H4 (cell line): ENCODE data around the gene CLIP2. TPM values are rescaled to one million over a fixed set of nuclear protein-coding genes. Genes with fewer than 3 reads are reported as not detected.
"Not testable (repeated sequence)": the region's sequence is repeated elsewhere in the genome, so short reads cannot be mapped to it uniquely, and the experiment has no call there.

Experiments used
- DNase-seq: peaks from one replicate; pipeline ENCODE4 v3.0.0-alpha.2; 2015; ENCODE audit warnings: low spot score
- total RNA-seq: library from RNA; depleted of rRNA; stranded (reverse); fragments of >200 nt; shearing (Covaris generic); gene quantifications from 2 replicates; pipeline ENCODE4 v1.2.3, GENCODE V29; 2014

Gene CLIP2
- total RNA-seq, 1 experiment from 2014 or later = 10.6 TPM

DNA sequence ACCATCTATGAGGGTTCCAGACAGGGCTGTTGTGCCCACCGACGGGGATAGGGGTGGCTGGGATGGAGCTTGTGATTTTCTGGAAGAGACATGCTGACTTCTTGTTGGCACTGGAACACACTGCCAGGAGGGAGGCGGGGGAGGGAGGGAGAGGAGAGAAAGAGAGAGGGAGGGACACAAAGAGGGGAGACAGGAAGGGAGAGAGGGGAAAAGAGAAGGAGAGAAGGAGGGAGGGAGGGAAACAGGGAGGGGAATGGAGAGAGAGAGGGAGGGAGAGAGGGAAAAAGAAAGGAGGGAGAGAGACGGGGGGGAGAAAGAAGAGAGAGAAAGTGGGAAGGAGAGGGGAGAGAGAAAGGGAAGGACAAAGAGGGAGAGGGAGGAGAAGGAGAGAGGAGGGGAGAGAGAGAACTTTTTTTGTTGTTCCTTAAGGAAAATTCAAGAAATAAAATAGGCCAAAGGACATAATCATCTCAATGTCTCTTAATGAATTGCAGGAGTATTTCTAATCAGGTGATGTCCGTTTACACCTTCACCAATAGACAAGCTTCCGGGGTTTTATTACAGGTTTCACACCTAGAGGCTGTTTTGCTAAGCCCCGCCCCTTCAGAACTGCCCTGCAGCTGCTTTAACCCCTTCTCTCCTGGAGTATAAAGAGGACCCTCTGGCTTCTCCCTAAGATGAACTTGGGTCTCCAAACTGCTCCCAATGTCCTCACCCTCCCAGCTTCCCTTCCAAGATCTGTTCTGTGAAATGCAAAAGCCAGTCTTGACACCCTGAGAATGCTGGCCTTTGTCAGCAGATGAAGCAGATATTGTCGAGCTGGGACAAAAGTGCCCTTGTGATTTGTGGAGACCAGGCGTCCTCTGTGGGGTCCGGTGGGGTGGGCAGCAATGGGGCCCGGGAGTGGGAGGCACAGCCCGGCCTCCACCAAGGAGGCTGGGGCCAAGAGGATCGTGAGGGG, 82.5 kb downstream of the CLIP2 start:
- no peak for DNase-seq

DNA sequence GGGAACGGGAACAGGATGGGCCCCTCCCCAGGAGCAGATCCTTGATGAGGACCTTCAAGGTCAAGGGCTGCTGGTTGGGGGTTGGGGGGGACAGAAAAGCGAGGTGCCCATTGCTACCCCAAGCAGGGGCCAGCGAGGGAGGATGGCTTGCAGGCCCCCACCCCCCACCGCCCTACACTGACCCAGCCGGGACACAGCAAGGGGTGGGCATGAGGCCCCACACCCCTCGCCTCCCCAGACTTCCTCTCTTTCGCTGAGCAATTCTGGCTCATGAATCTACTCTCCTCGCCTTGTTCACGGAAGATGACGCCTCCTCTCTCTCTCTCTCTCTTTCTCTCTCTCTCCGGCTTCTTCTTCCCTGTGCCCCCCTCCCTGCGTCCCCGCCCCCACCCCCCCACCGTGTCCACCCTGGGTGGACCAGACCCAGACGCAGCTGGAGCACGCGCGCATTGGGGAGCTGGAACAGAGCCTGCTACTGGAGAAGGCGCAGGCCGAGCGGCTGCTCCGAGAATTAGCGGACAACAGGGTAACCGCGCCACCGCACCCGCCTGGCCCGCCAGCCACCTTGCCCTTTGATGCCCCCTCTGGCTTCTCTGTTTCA, 83.4 kb downstream of the CLIP2 start:
- DNase-seq = no peak

DNA sequence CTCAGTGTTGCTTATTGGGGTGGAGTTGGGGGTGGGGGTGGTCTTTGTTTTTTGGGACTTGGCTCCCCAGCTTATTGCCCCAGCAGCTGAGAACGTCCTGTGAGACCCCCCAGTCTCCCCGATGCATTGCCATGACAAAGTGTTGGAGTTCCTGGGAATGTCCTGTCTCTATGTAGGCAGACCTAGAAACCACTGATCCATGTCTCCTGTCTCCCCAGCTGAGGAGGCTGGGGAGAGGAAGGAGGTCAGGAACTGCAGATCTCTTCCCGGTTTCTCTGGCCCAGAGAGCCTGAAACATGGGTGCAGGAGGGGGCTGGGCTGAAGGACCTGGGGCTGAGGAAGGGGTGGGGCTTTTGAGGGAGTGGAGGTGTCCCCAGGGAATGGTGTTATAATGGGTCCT, 84.3 kb downstream of the CLIP2 start:
- DNase-seq = no peak

DNA sequence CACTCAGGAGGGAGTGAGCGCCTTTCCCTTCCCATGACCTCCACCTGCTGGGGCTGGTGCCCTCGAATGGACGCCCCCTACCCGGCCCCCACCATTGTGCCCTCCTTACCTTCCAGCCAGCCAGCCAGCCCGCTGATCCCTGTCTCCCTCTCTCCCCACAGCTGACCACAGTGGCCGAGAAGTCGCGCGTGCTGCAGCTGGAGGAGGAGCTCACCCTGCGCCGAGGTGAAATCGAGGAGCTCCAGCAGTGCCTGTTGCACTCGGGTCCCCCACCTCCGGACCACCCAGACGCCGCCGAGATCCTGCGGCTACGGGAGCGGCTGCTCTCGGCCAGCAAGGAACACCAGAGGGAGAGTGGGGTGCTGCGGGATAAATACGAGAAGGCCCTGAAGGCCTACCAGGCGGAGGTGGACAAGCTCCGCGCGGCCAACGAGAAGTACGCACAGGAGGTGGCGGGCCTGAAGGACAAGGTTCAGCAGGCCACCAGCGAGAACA, 86.6 kb downstream of the CLIP2 start:
- DNase-seq = no peak

DNA sequence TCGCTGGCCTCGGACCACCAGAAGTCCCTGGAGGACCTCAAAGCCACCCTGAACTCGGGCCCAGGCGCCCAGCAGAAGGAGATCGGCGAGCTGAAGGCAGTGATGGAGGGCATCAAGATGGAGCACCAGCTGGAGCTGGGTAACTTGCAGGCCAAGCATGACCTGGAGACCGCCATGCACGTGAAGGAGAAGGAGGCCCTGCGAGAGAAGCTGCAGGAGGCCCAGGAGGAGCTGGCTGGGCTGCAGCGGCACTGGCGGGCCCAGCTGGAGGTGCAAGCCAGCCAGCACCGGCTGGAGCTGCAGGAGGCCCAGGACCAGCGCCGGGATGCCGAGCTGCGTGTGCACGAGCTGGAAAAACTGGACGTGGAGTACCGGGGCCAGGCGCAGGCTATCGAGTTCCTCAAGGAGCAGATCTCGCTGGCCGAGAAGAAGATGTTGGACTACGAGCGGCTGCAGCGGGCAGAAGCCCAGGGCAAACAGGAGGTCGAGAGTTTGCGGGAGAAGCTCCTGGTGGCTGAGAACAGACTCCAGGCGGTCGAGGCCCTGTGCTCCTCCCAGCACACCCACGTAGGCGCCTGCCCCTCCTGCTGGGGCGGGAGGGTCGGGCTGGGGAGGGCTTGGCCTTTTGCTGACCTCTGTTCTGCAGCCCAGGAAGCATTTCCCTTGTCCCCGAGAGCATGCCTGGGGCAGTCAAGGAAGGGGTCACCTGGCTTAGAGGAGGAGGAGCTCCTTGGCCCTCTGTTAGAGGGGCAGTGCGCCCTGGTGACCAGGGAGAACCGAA, 87.2 kb downstream of the CLIP2 start:
- no peak for DNase-seq

DNA sequence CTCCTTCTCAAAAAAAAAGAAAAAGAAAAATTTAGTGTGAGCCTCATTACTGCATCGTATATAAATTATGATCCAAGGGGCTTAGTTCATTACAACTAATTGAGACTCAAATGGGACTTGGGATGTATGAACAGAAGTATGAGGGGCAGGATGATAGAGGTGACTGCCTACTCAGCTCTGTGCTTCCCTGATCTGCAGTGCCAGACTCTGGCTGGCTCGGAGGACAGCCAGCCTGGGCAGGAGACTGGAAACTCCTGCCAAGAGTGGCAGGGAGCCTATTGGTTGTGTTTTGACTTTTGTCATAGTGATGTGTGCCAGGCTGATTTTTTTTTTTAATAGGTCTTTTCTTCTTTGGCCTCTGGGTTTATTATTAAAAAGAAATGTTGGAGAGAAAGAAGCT, 90.7 kb downstream of the CLIP2 start:
- no peak for DNase-seq

DNA sequence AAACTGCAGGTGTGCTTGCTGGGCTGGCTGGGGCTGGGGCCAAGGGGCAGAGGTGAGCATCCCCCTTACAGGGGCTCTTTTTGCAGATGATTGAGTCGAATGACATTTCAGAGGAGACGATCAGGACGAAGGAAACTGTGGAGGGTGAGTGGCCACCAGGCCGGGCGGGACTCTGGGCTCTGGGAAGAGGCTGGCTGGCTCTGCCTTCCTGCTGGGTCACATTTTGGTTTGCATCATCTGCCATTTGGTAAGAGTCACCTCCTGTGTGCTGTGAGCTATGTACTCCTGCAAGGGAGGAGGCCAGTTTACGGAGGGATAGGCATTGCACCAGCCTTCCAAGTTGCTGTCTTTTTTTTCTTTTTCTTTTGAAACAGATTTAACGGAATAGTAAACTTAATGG, 91.5 kb downstream of the CLIP2 start:
- DNase-seq = no peak

DNA sequence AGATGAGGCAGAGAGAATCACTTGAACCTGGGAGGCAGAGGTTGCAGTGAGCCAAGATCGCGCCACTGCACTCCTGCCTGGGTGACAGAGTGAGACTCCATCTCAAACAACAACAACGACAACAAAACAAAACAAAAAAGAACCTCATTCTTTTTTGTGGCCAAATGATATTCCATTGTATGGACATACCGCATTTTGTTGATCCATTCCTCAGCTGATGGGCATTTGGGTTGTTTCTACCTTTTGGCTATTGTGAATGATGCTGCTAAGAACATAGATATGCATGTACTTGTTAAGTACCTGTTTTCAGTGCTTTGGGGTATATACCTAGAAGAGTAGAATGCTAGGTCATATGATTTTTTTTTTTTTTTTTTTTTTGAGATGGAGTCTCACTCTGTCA, 94.9 kb downstream of the CLIP2 start:
- DNase-seq = not testable (repeated sequence)

DNA sequence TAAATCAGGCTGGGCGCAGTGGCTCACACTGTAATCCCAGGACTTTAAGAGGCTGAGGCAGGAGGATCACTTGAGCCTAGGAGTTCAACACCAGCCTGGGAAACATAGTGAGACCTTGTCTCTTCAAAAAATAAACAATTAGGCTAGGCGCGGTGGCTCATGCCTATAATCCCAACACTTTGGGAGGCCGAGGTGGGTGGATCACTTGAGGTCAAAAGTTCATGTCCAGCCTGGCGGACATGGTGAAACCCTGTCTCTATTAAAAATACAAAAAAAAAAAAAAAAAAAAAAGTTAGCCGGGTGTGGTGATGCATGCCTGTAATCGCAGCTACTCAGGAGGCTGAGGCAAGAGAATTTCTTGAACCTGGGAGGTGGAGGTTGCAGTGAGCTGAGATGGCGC, 95.6 kb downstream of the CLIP2 start:
- not testable (repeated sequence) for DNase-seq

DNA sequence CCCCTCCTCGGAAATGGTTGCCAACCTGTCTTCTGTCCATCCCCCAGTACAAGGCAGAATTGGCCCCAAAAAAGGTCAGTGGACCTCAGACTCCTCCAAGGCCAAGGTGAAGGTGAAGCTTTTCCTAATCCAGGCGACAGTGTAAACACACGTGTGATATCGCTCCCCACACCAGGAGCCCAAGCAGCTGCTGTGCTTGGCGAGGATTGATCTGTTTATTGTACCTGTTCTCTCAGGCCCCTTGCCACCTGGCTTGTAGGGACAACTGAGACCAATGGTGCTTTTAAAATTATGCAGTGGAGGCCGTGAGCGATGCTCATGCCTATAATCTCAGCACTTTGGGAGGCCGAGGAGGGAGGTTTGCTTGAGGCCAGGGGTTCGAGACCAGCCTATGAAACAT, 98.4 kb downstream of the CLIP2 start:
- no peak for DNase-seq

DNA sequence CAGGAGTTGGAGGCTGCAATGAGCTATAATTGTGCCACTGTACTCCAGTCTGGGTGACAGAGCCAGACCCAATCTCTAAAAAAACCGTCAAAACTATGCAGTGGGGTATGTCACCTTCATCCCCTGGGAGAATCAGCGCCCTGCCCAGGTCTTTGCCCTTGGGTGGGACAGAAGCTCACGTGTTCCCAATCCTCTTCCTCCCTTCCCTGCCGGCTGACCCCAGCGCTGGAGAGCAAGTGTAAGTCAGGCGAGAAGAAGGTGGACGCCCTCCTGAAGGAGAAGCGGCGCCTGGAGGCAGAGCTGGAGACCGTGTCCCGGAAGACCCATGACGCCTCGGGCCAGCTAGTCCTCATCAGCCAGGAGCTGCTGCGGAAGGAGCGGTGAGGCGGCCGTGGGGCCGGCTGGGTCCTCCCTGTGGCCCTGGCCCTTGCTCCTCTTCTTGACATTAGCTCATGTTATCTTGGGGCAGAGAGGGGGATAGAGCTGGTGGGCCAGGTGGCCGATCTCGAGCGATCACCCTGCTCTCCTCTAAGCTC, 99.7 kb downstream of the CLIP2 start:
- no peak for DNase-seq

DNA sequence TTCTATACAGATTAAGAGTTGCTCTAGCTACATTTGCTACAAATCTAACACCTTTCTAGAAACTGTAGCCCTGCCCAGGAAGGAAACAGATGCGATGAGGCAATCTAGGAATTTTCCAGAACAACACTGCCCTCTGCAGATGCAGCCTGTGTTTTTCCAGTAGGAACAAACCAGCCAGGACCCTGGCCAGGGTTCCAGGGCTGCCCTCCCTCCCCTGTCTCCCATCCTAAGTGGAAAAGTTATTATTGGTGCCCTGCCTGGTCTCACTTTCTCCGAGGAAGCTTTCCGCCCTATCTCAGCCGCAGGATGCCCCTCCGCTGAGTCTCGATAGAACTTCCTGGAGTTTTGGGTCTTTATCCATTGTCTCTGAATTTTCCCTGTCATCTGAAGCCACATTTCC, 104.5 kb downstream of the CLIP2 start:
- DNase-seq = not testable (repeated sequence)

DNA sequence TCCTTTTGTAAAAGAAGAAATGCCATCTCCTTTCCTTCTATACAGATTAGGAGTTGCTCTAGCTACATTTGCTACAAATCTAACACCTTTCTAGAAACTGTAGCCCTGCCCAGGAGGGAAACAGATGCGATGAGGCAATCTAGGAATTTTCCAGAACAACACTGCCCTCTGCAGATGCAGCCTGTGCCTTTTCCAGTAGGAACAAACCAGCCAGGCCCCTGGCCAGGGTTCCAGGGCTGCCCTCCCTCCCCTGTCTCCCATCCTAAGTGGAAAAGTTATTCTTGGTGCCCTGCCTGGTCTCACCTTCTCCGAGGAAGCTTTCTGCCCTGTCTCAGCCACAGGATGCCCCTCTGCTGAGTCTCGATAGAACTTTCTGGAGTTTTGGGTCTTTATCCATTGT, 105.4 kb downstream of the CLIP2 start:
- DNase-seq = peak; percentile 54

DNA sequence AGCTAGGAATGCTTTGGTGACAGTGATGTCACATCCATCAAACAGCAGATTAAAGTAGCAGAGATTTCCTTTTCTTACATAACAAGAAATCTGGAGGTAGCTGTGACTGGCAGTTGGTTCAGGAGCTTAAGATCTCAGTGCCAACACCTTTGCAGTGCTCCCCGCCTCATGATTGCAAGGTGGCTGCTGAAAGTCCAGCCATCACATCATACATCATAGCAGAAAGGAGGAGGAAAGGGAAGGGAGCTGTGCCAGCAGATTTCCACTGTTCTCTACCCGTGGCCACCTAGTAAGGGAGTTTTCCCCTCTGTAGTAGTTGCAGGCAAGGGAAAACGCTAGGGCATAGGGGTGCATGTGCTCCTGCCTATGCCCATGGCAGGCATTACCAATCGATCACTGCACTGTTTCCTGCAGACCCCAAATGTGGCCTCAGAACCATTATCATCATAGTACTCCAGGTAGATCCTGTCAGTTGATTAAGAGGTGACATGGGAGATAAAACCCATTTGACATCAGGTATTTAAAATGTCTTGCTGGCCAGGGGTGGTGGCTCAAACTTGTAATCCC, 106.6 kb downstream of the CLIP2 start:
- DNase-seq = no peak

DNA sequence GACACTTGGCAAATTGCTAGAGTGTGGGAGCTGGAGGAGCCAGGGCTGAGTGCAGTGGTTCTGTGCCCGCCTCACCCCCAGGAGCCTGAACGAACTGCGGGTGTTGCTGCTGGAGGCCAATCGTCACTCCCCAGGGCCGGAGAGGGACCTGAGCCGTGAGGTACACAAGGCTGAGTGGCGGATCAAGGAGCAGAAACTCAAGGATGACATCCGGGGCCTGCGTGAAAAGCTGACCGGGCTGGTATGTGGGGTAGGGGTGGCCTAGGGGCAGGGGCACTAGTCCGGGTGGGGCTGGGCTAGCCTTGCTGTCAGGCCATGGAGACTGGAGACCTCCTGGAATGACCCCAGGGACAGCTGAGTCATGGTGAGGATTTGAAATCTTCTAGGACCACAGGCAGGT, 107.8 kb downstream of the CLIP2 start:
- DNase-seq = no peak

DNA sequence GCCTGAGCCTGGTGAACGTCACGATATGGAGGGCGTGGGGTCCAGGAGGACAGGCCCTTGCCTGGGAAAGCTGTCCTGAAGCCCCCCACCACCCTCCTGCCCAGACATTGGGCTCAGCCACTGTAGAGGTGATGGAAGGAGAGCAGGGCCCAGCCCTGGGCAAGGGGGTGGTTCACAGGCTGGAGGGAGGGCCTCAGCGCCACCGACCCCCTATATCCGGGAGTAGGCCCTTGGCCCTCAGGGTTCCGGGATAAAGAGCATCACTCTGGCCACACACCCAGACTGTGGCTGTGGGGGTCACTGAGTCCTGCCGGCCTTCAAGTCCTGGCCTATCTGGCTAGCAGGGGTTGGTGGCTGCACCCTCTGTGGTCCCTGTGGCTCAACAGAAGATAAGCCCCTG, 109.2 kb downstream of the CLIP2 start:
- no peak for DNase-seq

DNA sequence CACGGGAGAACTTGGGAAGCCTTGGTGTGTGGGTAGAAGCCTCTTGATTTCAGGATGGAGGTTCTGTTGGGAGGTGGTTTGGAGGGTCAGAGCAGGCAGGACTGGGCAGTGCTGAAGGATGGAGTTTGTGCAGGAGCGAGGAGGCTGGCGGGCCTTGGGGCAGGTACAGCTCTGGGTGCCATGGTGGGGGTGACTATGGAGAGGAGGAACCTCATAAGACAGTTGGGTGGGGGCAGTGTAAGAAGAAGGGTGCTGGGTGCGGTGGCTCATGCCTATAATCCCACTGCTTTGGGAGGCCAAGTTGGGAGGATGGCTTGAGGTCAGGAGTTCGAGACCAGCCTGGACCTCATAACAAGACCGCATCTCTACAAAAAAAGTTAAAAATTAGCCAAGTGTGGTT, 109.8 kb downstream of the CLIP2 start:
- no peak for DNase-seq

DNA sequence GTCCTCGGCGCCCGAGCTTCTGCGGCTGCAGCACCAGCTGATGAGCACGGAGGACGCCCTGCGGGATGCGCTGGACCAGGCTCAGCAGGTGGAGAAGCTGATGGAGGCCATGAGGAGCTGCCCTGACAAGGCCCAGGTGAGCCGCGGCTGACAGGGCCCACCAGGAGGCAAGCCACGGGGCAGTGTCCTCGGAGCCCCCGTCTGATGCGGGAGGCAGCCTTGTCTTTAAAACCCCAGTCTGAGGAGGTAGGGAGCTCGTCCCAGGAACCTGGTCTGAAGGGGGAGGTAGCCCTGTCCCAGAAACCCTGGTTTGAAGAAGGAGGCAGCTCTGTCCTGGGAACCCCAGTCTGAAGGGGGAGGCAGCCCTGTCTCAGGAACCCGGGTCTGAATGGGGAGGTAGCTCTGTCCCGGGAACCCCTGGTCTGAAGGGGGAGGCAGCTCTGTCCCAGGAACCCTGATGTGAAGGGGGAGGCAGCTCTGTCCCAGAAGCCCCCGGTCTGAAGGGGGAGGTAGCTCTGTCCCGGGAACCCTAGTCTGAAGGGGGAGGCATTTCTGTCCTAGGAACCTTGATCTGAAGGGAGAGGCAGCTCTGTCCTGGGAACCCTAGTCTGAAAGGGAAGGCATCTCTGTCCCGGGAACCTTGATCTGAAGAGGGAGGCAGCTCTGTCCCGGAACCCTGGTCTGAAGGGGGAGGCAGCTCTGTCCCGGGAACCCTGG, 111.4 kb downstream of the CLIP2 start:
- DNase-seq = no peak

DNA sequence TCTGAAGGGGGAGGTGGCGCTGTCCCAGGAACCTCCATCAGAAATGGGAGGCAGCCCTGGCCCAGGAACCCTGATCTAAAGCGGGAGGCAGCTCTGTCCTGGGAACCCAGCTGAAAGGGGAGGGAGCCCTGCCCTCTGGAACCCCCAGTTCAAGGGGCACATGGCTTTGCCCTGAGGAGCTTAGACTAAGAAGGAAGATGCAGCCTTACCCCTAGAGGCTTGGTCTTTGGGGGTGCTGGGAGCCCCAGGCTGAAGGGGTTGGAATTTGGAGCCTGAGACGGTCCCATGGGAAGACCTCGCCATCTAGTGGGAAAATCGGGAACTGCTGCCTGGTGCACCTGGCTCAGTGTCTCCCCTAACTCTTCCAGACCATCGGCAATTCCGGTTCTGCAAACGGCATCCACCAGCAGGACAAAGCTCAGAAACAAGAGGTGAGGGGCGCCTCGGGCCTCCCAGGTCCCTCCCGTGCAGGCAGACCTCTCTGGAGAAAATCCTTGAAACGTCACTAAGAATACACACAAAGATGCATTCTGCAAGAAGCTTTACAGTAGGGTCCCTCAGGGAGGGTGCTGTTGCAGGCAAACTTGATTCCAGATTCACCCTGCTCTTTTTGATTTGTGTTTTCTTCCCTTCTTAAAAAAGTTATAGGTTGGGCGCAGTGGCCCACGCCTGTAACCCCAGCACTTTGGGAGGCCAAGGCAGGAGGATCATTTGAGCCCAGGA, 112.1 kb downstream of the CLIP2 start:
- peak; percentile 61 for DNase-seq

DNA sequence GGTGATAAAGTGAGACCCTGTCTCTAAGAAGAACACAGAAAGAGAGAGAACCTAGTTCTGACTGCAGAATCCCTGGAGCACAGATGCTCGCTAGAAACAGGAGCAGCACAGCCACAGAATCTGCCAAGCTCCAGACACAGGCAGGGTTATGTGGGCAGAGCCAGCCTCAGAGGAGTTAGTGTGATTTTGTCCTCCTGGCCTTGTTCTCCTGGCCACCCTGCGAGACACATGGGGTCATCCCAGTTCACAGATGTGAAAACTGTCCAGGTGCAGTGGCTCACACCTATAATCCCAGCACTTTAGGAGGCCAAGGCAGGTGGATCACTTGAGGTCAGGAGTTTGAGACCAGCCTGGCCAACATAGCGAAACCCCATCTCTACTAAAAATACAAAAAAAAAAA, 113.5 kb downstream of the CLIP2 start:
- DNase-seq = not testable (repeated sequence)
